Uterus (tissue), 2 donors: ENCODE data around the gene OR51B4.

Source experiments
- POLR2A ChIP-seq, 2 donors: fragments of 450-650 bp; IDR thresholded peaks; one replicate each; pipeline ENCODE4 v1.6.1; 2016; ENCODE audit warnings: antibody characterized with exemption in 2 of 2, mild to moderate bottlenecking in 1 of 2, moderate library complexity in 1 of 2
- TF ChIP-seq, protein P1 (sequence below), 4 experiments: fragments of 200-600 bp in 2 of 4; fragments of 450-650 bp in 2 of 4; sonication (generic) in 2 of 4; IDR thresholded peaks; one replicate each; pipeline ENCODE4 v1.5.1; 2016 to 2019; ENCODE audit warnings: antibody characterized with exemption in 4 of 4, mild to moderate bottlenecking in 2 of 4, moderate library complexity in 1 of 4

DNA sequence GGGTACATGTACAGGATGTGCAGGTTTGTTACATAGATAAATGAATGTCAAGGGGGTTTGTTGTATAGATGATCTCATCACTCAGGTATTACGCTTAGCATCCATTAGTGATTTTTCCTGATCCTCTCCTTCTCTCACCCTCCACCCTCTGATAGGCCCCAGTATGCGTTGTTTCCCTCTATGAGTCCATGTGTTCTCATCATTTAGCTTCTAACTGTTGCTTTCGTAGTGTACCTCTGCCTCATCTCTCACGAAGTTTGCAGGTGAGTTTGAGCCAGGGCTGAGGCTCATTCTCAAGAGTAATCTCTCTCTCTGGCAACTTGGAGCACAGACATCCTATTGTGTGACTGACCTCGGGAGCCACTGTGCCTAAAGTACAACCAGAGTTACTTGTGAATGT lies 27.4 kb downstream of the OR51B4 start:
- TF ChIP-seq, protein P1, sequence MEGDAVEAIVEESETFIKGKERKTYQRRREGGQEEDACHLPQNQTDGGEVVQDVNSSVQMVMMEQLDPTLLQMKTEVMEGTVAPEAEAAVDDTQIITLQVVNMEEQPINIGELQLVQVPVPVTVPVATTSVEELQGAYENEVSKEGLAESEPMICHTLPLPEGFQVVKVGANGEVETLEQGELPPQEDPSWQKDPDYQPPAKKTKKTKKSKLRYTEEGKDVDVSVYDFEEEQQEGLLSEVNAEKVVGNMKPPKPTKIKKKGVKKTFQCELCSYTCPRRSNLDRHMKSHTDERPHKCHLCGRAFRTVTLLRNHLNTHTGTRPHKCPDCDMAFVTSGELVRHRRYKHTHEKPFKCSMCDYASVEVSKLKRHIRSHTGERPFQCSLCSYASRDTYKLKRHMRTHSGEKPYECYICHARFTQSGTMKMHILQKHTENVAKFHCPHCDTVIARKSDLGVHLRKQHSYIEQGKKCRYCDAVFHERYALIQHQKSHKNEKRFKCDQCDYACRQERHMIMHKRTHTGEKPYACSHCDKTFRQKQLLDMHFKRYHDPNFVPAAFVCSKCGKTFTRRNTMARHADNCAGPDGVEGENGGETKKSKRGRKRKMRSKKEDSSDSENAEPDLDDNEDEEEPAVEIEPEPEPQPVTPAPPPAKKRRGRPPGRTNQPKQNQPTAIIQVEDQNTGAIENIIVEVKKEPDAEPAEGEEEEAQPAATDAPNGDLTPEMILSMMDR (IDR thresholded peaks at IDR 0.05): no peak
- no peak for TF ChIP-seq POLR2A (IDR thresholded peaks at IDR 0.05)
